ENCODE results near the gene BICC1. TPM values are rescaled to one million over a fixed set of nuclear protein-coding genes. Genes with fewer than 3 reads are reported as not detected.

The BICC1 gene
- total and polyA plus RNA-seq, 4 donors: 0.82 to 6.1 (median 4.5) TPM

- H3K4me3 ChIP-seq (ENCODE audit: low read depth in 1 of 3, low read length in 3 of 3): no peak overlapping the region
- peaks cover 0 to 21% (median 9%) of the 10 kb centered on the region in 4 donors for H3K4me1 ChIP-seq (ENCODE audit: control insufficient read depth in 4 of 4, insufficient read depth in 4 of 4, low read length in 3 of 4)
- H3K9me3 ChIP-seq (ENCODE audit: control insufficient read depth in 4 of 4, low read length in 3 of 4): no peaks in the 10 kb centered on the region
- TF ChIP-seq HNF4G (IDR thresholded peaks at IDR 0.05) (no peak), RAD21 (IDR thresholded peaks at IDR 0.05) (no peak)
- 88% methylated on average over 2 of the region's 2 CpGs for WGBS
- DNase-seq (ENCODE audit: low spot score): no peak
- no peaks in the 10 kb centered on the region for H3K27me3 ChIP-seq (ENCODE audit: control insufficient read depth in 4 of 4, insufficient read depth in 4 of 4, low read length in 3 of 4)
- no peaks in the 10 kb centered on the region for H3K36me3 ChIP-seq (ENCODE audit: control insufficient read depth in 4 of 4, insufficient read depth in 3 of 4, low read depth in 1 of 4, low read length in 3 of 4)
- H3K27ac ChIP-seq (ENCODE audit: low read depth in 1 of 2, low read length in 2 of 2): no peak overlapping the region
- H3K9ac ChIP-seq (ENCODE audit: low read depth in 1 of 2, low read length in 2 of 2): no peak overlapping the region
Measured at GRCh38 chr10:58778966-58779365, 266.3 kb downstream of the BICC1 start.

GRCh38 chr10:58779594-58779993 is 266.9 kb downstream of the BICC1 start:
- WGBS: 85% methylated on average over 5 of the region's 5 CpGs
- H3K4me1 ChIP-seq (ENCODE audit: control insufficient read depth in 4 of 4, insufficient read depth in 4 of 4, low read length in 3 of 4): peaks cover 0 to 21% (median 9%) of the 10 kb centered on the region in 4 donors

DNA sequence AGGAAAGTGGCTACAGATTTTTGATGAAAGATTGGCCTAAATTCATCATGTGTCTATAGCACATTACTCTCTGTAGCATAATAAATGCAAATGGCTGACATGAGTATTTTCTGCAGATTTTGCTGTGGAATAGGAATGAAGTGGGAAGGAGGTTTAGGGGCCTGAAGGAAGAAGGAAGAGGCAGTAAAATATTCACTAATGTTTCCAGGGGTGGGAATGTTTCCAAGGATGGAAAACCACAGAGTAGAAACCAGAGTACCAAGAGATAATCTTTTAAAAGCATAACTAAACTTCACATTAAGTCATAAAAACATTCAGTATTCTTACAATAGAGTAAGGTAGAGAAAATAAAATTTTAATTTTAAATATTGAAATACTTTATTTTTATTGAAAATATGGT is 267.8 kb downstream of the BICC1 start:
- H3K4me1 ChIP-seq (ENCODE audit: control insufficient read depth in 4 of 4, insufficient read depth in 4 of 4, low read length in 3 of 4): peaks cover 0 to 21% (median 9%) of the 10 kb centered on the region in 4 donors
- H3K9me3 ChIP-seq (ENCODE audit: control insufficient read depth in 4 of 4, low read length in 3 of 4): no peaks in the 10 kb centered on the region
- H3K36me3 ChIP-seq (ENCODE audit: control insufficient read depth in 4 of 4, insufficient read depth in 3 of 4, low read depth in 1 of 4, low read length in 3 of 4): no peaks in the 10 kb centered on the region
- no peak for DNase-seq (ENCODE audit: low spot score)
- H3K27ac ChIP-seq (ENCODE audit: low read depth in 1 of 2, low read length in 2 of 2): no peak overlapping the region
- no peak overlapping the region for H3K4me3 ChIP-seq (ENCODE audit: low read depth in 1 of 3, low read length in 3 of 3)
- no peaks in the 10 kb centered on the region for H3K27me3 ChIP-seq (ENCODE audit: control insufficient read depth in 4 of 4, insufficient read depth in 4 of 4, low read length in 3 of 4)
- H3K9ac ChIP-seq (ENCODE audit: low read depth in 1 of 2, low read length in 2 of 2): no peak overlapping the region
- TF ChIP-seq TAF1 (conservative IDR thresholded peaks at IDR 0.05): no peak
- no peak for TF ChIP-seq MAX (IDR thresholded peaks at IDR 0.05)
- no peak for TF ChIP-seq HNF4A (conservative IDR thresholded peaks at IDR 0.05)
- TF ChIP-seq EGR1 (IDR thresholded peaks at IDR 0.05; ENCODE audit: low read depth in 2 of 2): no peak
- TF ChIP-seq YY1 (IDR thresholded peaks at IDR 0.05): no peak
- no peak for TF ChIP-seq RAD21 (IDR thresholded peaks at IDR 0.05)
- TF ChIP-seq, protein P1, sequence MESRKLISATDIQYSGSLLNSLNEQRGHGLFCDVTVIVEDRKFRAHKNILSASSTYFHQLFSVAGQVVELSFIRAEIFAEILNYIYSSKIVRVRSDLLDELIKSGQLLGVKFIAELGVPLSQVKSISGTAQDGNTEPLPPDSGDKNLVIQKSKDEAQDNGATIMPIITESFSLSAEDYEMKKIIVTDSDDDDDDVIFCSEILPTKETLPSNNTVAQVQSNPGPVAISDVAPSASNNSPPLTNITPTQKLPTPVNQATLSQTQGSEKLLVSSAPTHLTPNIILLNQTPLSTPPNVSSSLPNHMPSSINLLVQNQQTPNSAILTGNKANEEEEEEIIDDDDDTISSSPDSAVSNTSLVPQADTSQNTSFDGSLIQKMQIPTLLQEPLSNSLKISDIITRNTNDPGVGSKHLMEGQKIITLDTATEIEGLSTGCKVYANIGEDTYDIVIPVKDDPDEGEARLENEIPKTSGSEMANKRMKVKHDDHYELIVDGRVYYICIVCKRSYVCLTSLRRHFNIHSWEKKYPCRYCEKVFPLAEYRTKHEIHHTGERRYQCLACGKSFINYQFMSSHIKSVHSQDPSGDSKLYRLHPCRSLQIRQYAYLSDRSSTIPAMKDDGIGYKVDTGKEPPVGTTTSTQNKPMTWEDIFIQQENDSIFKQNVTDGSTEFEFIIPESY (IDR thresholded peaks at IDR 0.05): no peak
- TF ChIP-seq, protein P2, sequence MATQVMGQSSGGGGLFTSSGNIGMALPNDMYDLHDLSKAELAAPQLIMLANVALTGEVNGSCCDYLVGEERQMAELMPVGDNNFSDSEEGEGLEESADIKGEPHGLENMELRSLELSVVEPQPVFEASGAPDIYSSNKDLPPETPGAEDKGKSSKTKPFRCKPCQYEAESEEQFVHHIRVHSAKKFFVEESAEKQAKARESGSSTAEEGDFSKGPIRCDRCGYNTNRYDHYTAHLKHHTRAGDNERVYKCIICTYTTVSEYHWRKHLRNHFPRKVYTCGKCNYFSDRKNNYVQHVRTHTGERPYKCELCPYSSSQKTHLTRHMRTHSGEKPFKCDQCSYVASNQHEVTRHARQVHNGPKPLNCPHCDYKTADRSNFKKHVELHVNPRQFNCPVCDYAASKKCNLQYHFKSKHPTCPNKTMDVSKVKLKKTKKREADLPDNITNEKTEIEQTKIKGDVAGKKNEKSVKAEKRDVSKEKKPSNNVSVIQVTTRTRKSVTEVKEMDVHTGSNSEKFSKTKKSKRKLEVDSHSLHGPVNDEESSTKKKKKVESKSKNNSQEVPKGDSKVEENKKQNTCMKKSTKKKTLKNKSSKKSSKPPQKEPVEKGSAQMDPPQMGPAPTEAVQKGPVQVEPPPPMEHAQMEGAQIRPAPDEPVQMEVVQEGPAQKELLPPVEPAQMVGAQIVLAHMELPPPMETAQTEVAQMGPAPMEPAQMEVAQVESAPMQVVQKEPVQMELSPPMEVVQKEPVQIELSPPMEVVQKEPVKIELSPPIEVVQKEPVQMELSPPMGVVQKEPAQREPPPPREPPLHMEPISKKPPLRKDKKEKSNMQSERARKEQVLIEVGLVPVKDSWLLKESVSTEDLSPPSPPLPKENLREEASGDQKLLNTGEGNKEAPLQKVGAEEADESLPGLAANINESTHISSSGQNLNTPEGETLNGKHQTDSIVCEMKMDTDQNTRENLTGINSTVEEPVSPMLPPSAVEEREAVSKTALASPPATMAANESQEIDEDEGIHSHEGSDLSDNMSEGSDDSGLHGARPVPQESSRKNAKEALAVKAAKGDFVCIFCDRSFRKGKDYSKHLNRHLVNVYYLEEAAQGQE (IDR thresholded peaks at IDR 0.05): no peak
- no peak for TF ChIP-seq RXRA (IDR thresholded peaks at IDR 0.05)
- no peak for TF ChIP-seq SP1 (IDR thresholded peaks at IDR 0.05)
- no peak for TF ChIP-seq FOXA2 (IDR thresholded peaks at IDR 0.05)

More at GRCh38 chr10:58779594-58779993, 266.9 kb downstream of the BICC1 start:
- Histone ChIP-seq H3K27ac (ENCODE audit: low read depth in 1 of 2, low read length in 2 of 2) (no peak overlapping the region), H3K27me3 (ENCODE audit: control insufficient read depth in 4 of 4, insufficient read depth in 4 of 4, low read length in 3 of 4) (no peaks in the 10 kb centered on the region), H3K4me3 (ENCODE audit: low read depth in 1 of 3, low read length in 3 of 3) (no peak overlapping the region), H3K9ac (ENCODE audit: low read depth in 1 of 2, low read length in 2 of 2) (no peak overlapping the region), H3K9me3 (ENCODE audit: control insufficient read depth in 4 of 4, low read length in 3 of 4) (no peaks in the 10 kb centered on the region), H3K36me3 (ENCODE audit: control insufficient read depth in 4 of 4, insufficient read depth in 3 of 4, low read depth in 1 of 4, low read length in 3 of 4) (no peaks in the 10 kb centered on the region)
- TF ChIP-seq JUND (IDR thresholded peaks at IDR 0.05) (no peak), RXRA (IDR thresholded peaks at IDR 0.05) (no peak), EGR1 (IDR thresholded peaks at IDR 0.05; ENCODE audit: low read depth in 2 of 2) (no peak), RAD21 (IDR thresholded peaks at IDR 0.05) (no peak), TAF1 (conservative IDR thresholded peaks at IDR 0.05) (no peak), HNF4A (conservative IDR thresholded peaks at IDR 0.05) (no peak)
- TF ChIP-seq, protein P3, sequence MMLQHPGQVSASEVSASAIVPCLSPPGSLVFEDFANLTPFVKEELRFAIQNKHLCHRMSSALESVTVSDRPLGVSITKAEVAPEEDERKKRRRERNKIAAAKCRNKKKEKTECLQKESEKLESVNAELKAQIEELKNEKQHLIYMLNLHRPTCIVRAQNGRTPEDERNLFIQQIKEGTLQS (IDR thresholded peaks at IDR 0.05): no peak
- TF ChIP-seq, protein P4, sequence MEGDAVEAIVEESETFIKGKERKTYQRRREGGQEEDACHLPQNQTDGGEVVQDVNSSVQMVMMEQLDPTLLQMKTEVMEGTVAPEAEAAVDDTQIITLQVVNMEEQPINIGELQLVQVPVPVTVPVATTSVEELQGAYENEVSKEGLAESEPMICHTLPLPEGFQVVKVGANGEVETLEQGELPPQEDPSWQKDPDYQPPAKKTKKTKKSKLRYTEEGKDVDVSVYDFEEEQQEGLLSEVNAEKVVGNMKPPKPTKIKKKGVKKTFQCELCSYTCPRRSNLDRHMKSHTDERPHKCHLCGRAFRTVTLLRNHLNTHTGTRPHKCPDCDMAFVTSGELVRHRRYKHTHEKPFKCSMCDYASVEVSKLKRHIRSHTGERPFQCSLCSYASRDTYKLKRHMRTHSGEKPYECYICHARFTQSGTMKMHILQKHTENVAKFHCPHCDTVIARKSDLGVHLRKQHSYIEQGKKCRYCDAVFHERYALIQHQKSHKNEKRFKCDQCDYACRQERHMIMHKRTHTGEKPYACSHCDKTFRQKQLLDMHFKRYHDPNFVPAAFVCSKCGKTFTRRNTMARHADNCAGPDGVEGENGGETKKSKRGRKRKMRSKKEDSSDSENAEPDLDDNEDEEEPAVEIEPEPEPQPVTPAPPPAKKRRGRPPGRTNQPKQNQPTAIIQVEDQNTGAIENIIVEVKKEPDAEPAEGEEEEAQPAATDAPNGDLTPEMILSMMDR (IDR thresholded peaks at IDR 0.05; ENCODE audit: low read depth, low read length, missing input control): no peak
- TF ChIP-seq, protein P1 (IDR thresholded peaks at IDR 0.05): no peak
- no peak for DNase-seq (ENCODE audit: low spot score)

Measured in liver (tissue), 9 donors.